GM19043 (cell line): ENCODE data around the gene POM121L2.
"Not testable (repeated sequence)": the region's sequence is repeated elsewhere in the genome, so short reads cannot be mapped to it uniquely, and the experiment has no call there.

Experiments
- ATAC-seq: cut with Tn5 transposase; IDR thresholded peaks from one replicate; pipeline ENCODE4 v1.9.1; 2021; ENCODE audit warnings: low read depth; ENCODE audit not compliant: unreplicated experiment

The POM121L2 gene

DNA sequence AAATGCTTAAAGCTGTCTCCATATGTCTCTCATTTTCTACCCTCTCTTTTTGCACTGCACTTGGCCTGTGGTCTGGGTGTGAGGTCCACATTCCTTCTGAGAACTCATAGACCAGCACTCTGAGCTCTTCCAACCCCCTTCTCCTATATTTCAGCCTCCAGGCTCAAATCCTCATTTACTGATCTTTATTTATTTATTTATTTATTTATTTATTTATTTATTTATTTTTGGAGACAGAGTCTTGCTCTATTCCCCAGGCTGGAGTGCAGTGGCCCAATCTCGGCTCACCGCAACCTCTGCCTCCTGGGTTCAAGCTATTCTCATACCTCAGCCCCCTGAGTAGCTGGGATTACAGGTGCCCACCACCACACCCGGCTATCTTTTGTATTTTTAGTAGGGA, 45.1 kb downstream of the POM121L2 start:
- ATAC-seq = not testable (repeated sequence)

DNA sequence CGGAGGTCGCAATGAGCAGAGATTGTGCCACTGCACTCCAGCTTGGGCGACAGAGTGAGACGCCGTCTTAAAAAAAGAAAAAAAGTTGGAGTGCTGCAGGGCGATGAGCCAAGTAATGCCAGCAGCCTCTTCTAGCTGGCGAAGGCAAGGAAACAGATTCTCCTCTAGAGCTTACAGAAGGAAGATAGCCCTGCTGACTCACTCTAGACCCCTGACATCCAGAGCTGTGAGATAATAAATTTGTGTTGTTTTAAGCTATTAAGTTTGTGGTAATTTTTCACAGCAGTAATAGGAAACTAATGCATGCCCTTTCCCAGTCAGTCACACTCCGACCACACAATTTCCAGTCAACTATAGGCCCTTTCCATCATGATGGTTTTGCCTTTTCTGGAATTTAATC, 48.2 kb downstream of the POM121L2 start:
- ATAC-seq = no peak

DNA sequence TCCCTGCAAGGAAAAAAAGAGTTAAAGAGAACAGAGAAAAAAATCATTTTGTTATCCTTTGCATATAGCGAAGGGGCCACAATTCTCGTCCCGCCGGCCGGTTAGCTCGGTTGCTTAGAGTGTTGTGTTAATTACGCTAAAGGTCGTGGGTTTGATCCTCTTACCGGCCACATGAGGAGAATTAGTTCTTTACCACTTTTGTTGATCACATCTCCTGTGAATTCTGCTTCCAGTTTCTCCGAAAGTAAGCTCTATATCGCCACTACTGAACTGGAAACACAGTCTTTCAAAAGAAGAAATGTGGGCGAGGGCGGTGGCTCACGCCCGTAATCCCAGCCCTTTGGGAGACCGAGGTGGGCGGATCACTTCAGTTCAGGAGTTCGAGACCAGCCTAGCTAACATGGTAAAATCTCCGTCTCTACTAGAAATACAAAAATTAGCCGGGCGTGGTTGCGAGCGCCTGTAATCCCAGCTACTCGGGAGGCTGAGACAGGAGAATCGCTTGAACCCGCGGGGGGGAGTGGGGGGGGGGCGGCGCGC, 51.2 kb downstream of the POM121L2 start:
- no peak for ATAC-seq

DNA sequence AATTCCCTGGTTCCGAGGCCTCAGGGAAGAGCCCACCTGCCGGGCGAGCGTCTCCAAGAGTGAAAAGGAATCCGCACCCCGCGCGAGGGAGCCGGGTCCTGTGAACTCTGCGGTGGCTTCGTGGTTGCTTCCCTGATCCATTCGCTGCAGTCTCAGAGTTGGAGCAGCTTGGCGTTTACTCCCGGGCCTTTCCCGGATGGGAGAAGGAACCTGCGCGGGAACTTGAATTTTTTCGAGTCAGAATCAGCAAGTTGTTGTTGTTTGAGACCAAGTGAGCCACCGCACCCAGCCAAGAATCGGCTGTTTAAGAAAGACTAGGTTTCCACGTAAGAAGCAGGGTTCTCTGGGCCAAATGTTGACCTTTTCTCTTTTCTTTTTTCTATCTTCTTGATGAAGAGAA, 51.7 kb downstream of the POM121L2 start:
- no peak for ATAC-seq
